C4-2B (cell line): Measurements from ENCODE around the gene PAIP2.

Experiments used
- H3K27ac ChIP-seq: fragments of 450-650 bp; 2 replicates; pipeline ENCODE4 v1.5.1; 2017
- CTCF ChIP-seq: fragments of 450-650 bp; conservative IDR thresholded peaks from 2 replicates; pipeline ENCODE4 v1.5.1; 2017; ENCODE audit warnings: mild to moderate bottlenecking
- ZFX ChIP-seq: fragments of 450-650 bp; IDR thresholded peaks from 2 replicates; pipeline ENCODE4 v1.6.1; 2017

PAIP2 gene

GRCh38 chr5:139382807-139383206, 41.2 kb downstream of the PAIP2 start:
- peak overlapping the region; percentile 13 for H3K27ac ChIP-seq

GRCh38 chr5:139383275-139383992, 41.8 kb downstream of the PAIP2 start, which contains the start of gene SLC23A1:
TSS of gene SLC23A1 (minus strand) at chr5:139383297. CDS start at chr5:139383253, 44 bp downstream.
- peak within 1 kb of the TSS; percentile 83 for H3K27ac ChIP-seq
- TF ChIP-seq ZFX (no peak), CTCF (no peak)

More at GRCh38 chr5:139382807-139383206, 41.2 kb downstream of the PAIP2 start:
- TF ChIP-seq ZFX (no peak), CTCF (no peak)

- H3K27ac ChIP-seq, result peak overlapping the region; percentile 83
- TF ChIP-seq ZFX (peak; percentile 31; the same call in 1 of the 2 replicates), CTCF (no peak)
These were observed 42.4 kb downstream of the PAIP2 start for GRCh38 chr5:139383993-139384590.

- TF ChIP-seq CTCF, result no peak
- TF ChIP-seq ZFX, result no peak
- H3K27ac ChIP-seq, result peak overlapping the region; percentile 83
These were observed 43.0 kb downstream of the PAIP2 start for GRCh38 chr5:139384591-139385051.

GRCh38 chr5:139385061-139386049, 43.7 kb downstream of the PAIP2 start:
- peak overlapping the region; percentile 83 for H3K27ac ChIP-seq
- no peak for TF ChIP-seq CTCF
- TF ChIP-seq ZFX, result no peak

- H3K27ac ChIP-seq, result no peak overlapping the region
- TF ChIP-seq CTCF (no peak), ZFX (no peak)
These were observed 44.4 kb downstream of the PAIP2 start for GRCh38 chr5:139386050-139386438.

GRCh38 chr5:139386956-139387355, 45.3 kb downstream of the PAIP2 start:
- H3K27ac ChIP-seq, result peak overlapping the region; percentile 88
